GM12875 (cell line): ENCODE results near the gene L2HGDH.

ENCODE experiments used
- H3K4me3 ChIP-seq: one replicate; pipeline ENCODE4 v1.5.1; 2011; ENCODE audit warnings: low read depth, low read length, control low read depth
- CTCF ChIP-seq: IDR thresholded peaks from 2 replicates; pipeline ENCODE4 v1.5.1; 2011; ENCODE audit warnings: low read depth, mild to moderate bottlenecking, control low read depth, inconsistent platforms, low read length, moderate library complexity, borderline replicate concordance; ENCODE audit not compliant: insufficient read depth

L2HGDH gene

GRCh38 chr14:50290306-50290705 lies 21.7 kb downstream of the L2HGDH start:
- no peak for TF ChIP-seq CTCF
- no peak overlapping the region for H3K4me3 ChIP-seq

- H3K4me3 ChIP-seq: no peak overlapping the region
- no peak for TF ChIP-seq CTCF
Measured at GRCh38 chr14:50288146-50288545, 23.9 kb downstream of the L2HGDH start.

GRCh38 chr14:50285861-50286260 lies 26.2 kb downstream of the L2HGDH start:
- no peak for TF ChIP-seq CTCF
- no peak overlapping the region for H3K4me3 ChIP-seq

- TF ChIP-seq CTCF: no peak
- H3K4me3 ChIP-seq: no peak overlapping the region
Measured at GRCh38 chr14:50272498-50272897, 39.5 kb downstream of the L2HGDH start.

GRCh38 chr14:50270932-50271331 lies 41.1 kb downstream of the L2HGDH start:
- no peak overlapping the region for H3K4me3 ChIP-seq
- no peak for TF ChIP-seq CTCF

GRCh38 chr14:50265029-50265428 lies 47.0 kb downstream of the L2HGDH start:
- TF ChIP-seq CTCF: no peak
- no peak overlapping the region for H3K4me3 ChIP-seq

GRCh38 chr14:50263321-50263720 lies 48.7 kb downstream of the L2HGDH start:
- no peak for TF ChIP-seq CTCF
- H3K4me3 ChIP-seq: no peak overlapping the region
